DOHH2 (cell line): ENCODE data around the gene COL8A2.

ENCODE experiments used
- H3F3A ChIP-seq: fragments of 200-600 bp; sonication (generic), shearing (Covaris generic); 2 replicates; pipeline ENCODE4 v1.6.0; 2016; ENCODE audit warnings: antibody characterized with exemption, mild to moderate bottlenecking; ENCODE audit not compliant: control insufficient read depth, insufficient read depth
- H3K27ac ChIP-seq: fragments of 200-600 bp; sonication (generic); 2 replicates; pipeline ENCODE4 v1.5.1; 2014; ENCODE audit warnings: low read depth, mild to moderate bottlenecking, low read length, moderate library complexity
- H3K27me3 ChIP-seq: fragments of 200-600 bp; sonication (generic); 2 replicates; pipeline ENCODE4 v1.6.1; 2014; ENCODE audit warnings: mild to moderate bottlenecking, low read length, mixed read lengths; ENCODE audit not compliant: control insufficient read depth
- H3K36me3 ChIP-seq: fragments of 200-600 bp; sonication (generic); 2 replicates; pipeline ENCODE4 v1.6.1; 2014; ENCODE audit warnings: mild to moderate bottlenecking, low read length, moderate library complexity, mixed read lengths; ENCODE audit not compliant: control insufficient read depth
- H3K4me1 ChIP-seq: fragments of 200-600 bp; sonication (generic); 2 replicates; pipeline ENCODE4 v1.6.1; 2014; ENCODE audit warnings: mild to moderate bottlenecking, low read length, mixed read lengths; ENCODE audit not compliant: control insufficient read depth
- H3K4me2 ChIP-seq: fragments of 200-600 bp; sonication (generic); 2 replicates; pipeline ENCODE4 v1.6.0; 2014; ENCODE audit warnings: mild to moderate bottlenecking, low read length, moderate library complexity
- H3K4me3 ChIP-seq: fragments of 200-600 bp; sonication (generic); 2 replicates; pipeline ENCODE4 v1.5.1; 2014; ENCODE audit warnings: mild to moderate bottlenecking, low read length, mixed read lengths
- H3K79me2 ChIP-seq: fragments of 200-600 bp; sonication (generic); 2 replicates; pipeline ENCODE4 v1.6.1; 2014; ENCODE audit warnings: mild to moderate bottlenecking, low read length, mixed read lengths; ENCODE audit not compliant: control insufficient read depth
- H3K9me2 ChIP-seq: fragments of 200-600 bp; sonication (generic); replicated peaks from 2 replicates; pipeline ENCODE4 v1.6.1; 2014; ENCODE audit warnings: mild to moderate bottlenecking, low read length, mixed read lengths; ENCODE audit not compliant: control insufficient read depth
- H3K9me3 ChIP-seq: fragments of 200-600 bp; sonication (generic); 2 replicates; pipeline ENCODE4 v1.6.1; 2014; ENCODE audit warnings: antibody characterized with exemption, low read length, mixed read lengths; ENCODE audit not compliant: control insufficient read depth, insufficient read depth
- H4K20me1 ChIP-seq: fragments of 200-600 bp; sonication (generic); 2 replicates; pipeline ENCODE4 v1.6.0; 2014; ENCODE audit warnings: low read depth, mild to moderate bottlenecking, antibody characterized with exemption, low read length, moderate library complexity; ENCODE audit not compliant: control insufficient read depth, insufficient read depth
- EZH2phosphoT487 ChIP-seq: fragments of 200-600 bp; sonication (generic); IDR thresholded peaks from 2 replicates; pipeline ENCODE4 v1.6.1; 2017; ENCODE audit warnings: borderline replicate concordance, mild to moderate bottlenecking, antibody characterized with exemption, low read length, moderate library complexity, mixed read lengths
- TF ChIP-seq, protein P1 (sequence below): fragments of 200-600 bp; sonication (generic); IDR thresholded peaks from one replicate; pipeline ENCODE4 v1.5.1; 2014; ENCODE audit warnings: antibody characterized with exemption, mild to moderate bottlenecking, low read depth, low read length; ENCODE audit not compliant: poor library complexity, severe bottlenecking

The COL8A2 gene

DNA sequence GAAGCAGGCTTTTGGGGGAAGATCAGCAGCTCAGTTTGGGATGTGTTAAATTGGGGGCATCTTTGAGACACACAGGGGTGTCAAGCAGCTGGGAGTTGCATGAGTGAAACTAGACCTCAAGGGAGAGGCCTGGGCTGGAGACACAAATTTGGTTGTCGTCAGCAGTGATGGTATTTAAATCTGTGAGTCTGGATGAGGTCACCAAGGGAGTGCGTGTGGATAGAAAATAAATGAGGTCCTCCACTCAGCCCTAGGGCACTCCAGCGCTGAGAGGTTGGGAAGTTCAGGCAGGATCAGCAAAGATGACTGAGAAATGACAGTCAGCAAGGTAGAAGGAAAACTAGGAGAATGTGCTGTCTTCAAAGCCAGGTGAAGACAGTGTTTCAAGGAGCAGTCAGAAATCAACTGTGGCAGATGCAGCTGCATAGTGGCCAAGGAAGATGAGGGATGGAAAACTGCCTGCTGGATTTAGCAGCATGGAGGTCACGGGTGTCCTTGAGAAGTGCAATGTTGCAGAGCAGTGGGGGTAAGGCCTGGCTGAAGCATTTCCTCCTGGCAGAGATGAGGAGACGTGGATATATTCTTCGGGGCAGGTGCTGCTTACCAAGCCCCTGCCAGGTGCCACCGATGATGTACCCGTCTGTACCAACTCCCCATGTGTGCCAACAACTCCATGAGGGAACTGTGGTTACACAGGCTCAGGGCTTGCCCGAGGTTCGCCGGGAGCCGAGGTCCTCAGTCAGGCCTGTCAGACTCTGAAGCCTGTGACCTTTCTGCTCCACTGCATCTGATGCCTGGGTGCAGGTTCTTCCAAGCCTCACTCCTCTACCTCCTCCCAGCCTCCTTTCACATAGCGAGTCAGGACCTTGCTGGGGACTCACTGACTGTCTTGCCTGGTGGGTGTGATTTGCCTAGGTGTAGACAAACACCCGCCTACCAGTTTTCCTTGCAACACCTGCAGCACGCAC is 42.2 kb upstream of the COL8A2 start:
- Histone ChIP-seq H3K4me2 (no peak overlapping the region), H3K36me3 (peaks cover 45% of the 10 kb centered on the region), H3K27ac (no peak overlapping the region), H3K27me3 (no peaks in the 10 kb centered on the region), H3K4me3 (no peak overlapping the region), H3K79me2 (peaks cover 77% of the 10 kb centered on the region), H3F3A (peaks cover 4% of the 10 kb centered on the region; the same call in 1 of the 2 replicates), H3K9me2 (no peaks in the 10 kb centered on the region), H3K9me3 (no peaks in the 10 kb centered on the region), H4K20me1 (no peaks in the 10 kb centered on the region; the same call in 1 of the 2 replicates), H3K4me1 (peaks cover 28% of the 10 kb centered on the region)
- TF ChIP-seq, protein P1, sequence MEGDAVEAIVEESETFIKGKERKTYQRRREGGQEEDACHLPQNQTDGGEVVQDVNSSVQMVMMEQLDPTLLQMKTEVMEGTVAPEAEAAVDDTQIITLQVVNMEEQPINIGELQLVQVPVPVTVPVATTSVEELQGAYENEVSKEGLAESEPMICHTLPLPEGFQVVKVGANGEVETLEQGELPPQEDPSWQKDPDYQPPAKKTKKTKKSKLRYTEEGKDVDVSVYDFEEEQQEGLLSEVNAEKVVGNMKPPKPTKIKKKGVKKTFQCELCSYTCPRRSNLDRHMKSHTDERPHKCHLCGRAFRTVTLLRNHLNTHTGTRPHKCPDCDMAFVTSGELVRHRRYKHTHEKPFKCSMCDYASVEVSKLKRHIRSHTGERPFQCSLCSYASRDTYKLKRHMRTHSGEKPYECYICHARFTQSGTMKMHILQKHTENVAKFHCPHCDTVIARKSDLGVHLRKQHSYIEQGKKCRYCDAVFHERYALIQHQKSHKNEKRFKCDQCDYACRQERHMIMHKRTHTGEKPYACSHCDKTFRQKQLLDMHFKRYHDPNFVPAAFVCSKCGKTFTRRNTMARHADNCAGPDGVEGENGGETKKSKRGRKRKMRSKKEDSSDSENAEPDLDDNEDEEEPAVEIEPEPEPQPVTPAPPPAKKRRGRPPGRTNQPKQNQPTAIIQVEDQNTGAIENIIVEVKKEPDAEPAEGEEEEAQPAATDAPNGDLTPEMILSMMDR, result no peak
- no peak for TF ChIP-seq EZH2phosphoT487

DNA sequence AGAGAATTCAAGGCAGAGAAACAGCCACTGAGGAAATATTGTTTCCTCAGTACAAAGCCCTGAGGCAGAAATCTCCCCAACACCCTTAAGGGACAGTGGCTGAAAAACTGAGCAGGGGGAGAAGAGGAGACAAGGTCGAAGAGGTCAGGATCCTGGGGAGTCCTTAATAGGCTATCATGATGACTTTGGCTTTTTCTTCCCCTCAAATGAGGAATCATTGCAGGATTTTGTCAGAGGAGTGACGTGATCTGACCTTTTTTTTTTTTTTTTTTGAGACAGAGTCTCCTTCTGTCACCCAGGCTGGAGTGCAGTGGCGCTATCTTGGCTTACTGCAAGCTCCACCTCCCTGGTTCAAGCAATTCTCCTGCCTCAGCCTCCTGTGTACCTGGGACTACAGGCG is 41.1 kb upstream of the COL8A2 start:
- no peaks in the 10 kb centered on the region for H3K9me2 ChIP-seq
- H3K9me3 ChIP-seq, result no peaks in the 10 kb centered on the region
- H3K4me2 ChIP-seq, result no peak overlapping the region
- TF ChIP-seq, protein P1, result no peak
- no peak for TF ChIP-seq EZH2phosphoT487
- H3K27ac ChIP-seq, result no peak overlapping the region
- no peaks in the 10 kb centered on the region; the same call in 1 of the 2 replicates for H4K20me1 ChIP-seq
- peaks cover 38% of the 10 kb centered on the region for H3K4me1 ChIP-seq
- H3K79me2 ChIP-seq, result peaks cover 88% of the 10 kb centered on the region
- H3K36me3 ChIP-seq, result peaks cover 45% of the 10 kb centered on the region
- peaks cover 11% of the 10 kb centered on the region for H3F3A ChIP-seq
- no peak overlapping the region for H3K4me3 ChIP-seq
- no peaks in the 10 kb centered on the region for H3K27me3 ChIP-seq

DNA sequence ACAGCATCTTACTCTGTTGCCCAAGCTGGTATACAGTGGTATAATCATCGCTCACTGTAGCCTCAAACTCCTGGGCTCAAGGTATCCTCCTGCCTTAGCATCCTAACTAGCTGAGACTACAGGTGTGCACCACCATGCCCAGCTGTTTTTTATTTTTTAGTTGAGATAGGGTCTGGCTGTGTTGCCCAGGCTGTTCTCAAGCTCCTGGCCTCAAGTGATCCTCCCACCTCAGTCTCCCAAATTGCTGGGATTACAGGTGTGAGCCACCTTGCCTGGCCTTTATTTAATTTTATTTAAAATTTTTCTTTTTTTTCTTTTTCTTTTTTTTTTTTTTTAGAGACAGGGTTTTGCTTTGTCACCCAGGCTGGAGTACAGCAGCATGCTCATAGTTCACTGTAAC is 40.1 kb upstream of the COL8A2 start:
- Histone ChIP-seq H3K4me3 (no peak overlapping the region), H3K27ac (no peak overlapping the region), H4K20me1 (no peaks in the 10 kb centered on the region; the same call in 1 of the 2 replicates), H3K36me3 (peaks cover 43% of the 10 kb centered on the region), H3K4me1 (peaks cover 48% of the 10 kb centered on the region), H3F3A (peaks cover 11% of the 10 kb centered on the region), H3K27me3 (no peaks in the 10 kb centered on the region), H3K79me2 (peaks cover 93% of the 10 kb centered on the region), H3K4me2 (no peak overlapping the region), H3K9me3 (no peaks in the 10 kb centered on the region), H3K9me2 (no peaks in the 10 kb centered on the region)
- TF ChIP-seq EZH2phosphoT487, result no peak
- TF ChIP-seq, protein P1, result no peak
